ENCODE measurements around the gene RTN4RL1.
A peak's percentile ranks its signal among the peaks of the same experiment; 100 is the strongest.

Gene RTN4RL1

DNA sequence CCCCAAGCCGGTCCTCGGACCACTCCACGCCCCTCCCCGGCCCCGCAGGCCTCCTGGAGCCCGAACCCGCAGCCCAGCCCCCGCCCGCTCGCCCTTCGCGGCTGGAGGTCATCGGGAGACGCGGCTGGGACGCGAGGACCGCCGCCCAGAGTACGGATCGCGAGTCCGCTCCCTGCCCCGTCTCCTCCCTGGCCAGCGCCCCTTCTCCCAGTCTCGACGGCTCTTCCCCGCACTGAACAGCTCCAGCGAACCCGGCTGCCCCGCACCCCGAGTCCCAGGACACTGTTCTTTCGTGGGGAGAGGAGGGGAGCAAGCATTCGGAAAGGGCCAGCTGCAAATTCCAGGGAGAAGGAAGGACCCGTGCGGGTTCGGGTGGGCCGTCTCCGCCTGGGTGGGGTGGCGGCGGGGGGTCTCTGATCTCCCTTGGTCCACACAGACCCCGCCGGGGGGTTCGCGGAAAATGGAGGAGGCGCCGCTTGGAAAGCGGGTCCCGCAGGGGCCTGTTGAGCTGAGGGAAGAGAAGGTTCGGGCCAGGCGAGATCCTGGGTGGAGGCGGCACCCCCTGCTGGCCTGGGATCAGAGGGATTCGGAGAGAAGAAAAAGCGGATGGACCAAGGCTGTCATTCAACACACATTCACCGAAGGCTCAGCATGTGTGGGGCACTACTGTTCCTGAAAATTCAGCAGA, 632 bp upstream of the RTN4RL1 start (continued):
- TF ChIP-seq ZNF785 (tag by site-specific recombination; IDR thresholded peaks at IDR 0.05) (no peak), ZNF561 (tag by site-specific recombination; IDR thresholded peaks at IDR 0.05; ENCODE audit: borderline replicate concordance) (no peak), ZNF37A (tag by site-specific recombination; IDR thresholded peaks at IDR 0.05) (no peak), ZBTB1 (tag by site-specific recombination; IDR thresholded peaks at IDR 0.05) (no peak), ZNF776 (tag by site-specific recombination; IDR thresholded peaks at IDR 0.05; ENCODE audit: borderline replicate concordance) (no peak), ZNF292 (tag by site-specific recombination; IDR thresholded peaks at IDR 0.05; ENCODE audit: borderline replicate concordance, low read depth) (no peak), ZNF114 (tag by site-specific recombination; IDR thresholded peaks at IDR 0.05) (no peak), ZNF155 (tag by site-specific recombination; IDR thresholded peaks at IDR 0.05) (no peak), ZNF24 (tag by site-specific recombination; IDR thresholded peaks at IDR 0.05) (no peak), ZNF335 (tag by site-specific recombination; conservative IDR thresholded peaks at IDR 0.05) (peak; percentile 85), ZNF2 (tag by site-specific recombination; IDR thresholded peaks at IDR 0.05) (no peak), ZNF747 (tag by site-specific recombination; IDR thresholded peaks at IDR 0.05) (no peak)
- TF ChIP-seq, protein P1, sequence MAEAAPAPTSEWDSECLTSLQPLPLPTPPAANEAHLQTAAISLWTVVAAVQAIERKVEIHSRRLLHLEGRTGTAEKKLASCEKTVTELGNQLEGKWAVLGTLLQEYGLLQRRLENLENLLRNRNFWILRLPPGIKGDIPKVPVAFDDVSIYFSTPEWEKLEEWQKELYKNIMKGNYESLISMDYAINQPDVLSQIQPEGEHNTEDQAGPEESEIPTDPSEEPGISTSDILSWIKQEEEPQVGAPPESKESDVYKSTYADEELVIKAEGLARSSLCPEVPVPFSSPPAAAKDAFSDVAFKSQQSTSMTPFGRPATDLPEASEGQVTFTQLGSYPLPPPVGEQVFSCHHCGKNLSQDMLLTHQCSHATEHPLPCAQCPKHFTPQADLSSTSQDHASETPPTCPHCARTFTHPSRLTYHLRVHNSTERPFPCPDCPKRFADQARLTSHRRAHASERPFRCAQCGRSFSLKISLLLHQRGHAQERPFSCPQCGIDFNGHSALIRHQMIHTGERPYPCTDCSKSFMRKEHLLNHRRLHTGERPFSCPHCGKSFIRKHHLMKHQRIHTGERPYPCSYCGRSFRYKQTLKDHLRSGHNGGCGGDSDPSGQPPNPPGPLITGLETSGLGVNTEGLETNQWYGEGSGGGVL (tag by site-specific recombination; IDR thresholded peaks at IDR 0.05): no peak
- TF ChIP-seq, protein P2, sequence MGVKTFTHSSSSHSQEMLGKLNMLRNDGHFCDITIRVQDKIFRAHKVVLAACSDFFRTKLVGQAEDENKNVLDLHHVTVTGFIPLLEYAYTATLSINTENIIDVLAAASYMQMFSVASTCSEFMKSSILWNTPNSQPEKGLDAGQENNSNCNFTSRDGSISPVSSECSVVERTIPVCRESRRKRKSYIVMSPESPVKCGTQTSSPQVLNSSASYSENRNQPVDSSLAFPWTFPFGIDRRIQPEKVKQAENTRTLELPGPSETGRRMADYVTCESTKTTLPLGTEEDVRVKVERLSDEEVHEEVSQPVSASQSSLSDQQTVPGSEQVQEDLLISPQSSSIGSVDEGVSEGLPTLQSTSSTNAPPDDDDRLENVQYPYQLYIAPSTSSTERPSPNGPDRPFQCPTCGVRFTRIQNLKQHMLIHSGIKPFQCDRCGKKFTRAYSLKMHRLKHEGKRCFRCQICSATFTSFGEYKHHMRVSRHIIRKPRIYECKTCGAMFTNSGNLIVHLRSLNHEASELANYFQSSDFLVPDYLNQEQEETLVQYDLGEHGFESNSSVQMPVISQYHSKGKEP (tag by site-specific recombination; IDR thresholded peaks at IDR 0.05): no peak
- TF ChIP-seq, protein P3, sequence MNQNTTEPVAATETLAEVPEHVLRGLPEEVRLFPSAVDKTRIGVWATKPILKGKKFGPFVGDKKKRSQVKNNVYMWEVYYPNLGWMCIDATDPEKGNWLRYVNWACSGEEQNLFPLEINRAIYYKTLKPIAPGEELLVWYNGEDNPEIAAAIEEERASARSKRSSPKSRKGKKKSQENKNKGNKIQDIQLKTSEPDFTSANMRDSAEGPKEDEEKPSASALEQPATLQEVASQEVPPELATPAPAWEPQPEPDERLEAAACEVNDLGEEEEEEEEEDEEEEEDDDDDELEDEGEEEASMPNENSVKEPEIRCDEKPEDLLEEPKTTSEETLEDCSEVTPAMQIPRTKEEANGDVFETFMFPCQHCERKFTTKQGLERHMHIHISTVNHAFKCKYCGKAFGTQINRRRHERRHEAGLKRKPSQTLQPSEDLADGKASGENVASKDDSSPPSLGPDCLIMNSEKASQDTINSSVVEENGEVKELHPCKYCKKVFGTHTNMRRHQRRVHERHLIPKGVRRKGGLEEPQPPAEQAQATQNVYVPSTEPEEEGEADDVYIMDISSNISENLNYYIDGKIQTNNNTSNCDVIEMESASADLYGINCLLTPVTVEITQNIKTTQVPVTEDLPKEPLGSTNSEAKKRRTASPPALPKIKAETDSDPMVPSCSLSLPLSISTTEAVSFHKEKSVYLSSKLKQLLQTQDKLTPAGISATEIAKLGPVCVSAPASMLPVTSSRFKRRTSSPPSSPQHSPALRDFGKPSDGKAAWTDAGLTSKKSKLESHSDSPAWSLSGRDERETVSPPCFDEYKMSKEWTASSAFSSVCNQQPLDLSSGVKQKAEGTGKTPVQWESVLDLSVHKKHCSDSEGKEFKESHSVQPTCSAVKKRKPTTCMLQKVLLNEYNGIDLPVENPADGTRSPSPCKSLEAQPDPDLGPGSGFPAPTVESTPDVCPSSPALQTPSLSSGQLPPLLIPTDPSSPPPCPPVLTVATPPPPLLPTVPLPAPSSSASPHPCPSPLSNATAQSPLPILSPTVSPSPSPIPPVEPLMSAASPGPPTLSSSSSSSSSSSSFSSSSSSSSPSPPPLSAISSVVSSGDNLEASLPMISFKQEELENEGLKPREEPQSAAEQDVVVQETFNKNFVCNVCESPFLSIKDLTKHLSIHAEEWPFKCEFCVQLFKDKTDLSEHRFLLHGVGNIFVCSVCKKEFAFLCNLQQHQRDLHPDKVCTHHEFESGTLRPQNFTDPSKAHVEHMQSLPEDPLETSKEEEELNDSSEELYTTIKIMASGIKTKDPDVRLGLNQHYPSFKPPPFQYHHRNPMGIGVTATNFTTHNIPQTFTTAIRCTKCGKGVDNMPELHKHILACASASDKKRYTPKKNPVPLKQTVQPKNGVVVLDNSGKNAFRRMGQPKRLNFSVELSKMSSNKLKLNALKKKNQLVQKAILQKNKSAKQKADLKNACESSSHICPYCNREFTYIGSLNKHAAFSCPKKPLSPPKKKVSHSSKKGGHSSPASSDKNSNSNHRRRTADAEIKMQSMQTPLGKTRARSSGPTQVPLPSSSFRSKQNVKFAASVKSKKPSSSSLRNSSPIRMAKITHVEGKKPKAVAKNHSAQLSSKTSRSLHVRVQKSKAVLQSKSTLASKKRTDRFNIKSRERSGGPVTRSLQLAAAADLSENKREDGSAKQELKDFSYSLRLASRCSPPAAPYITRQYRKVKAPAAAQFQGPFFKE (tag by site-specific recombination; IDR thresholded peaks at IDR 0.05; ENCODE audit: borderline replicate concordance): no peak
- TF ChIP-seq, protein P4, sequence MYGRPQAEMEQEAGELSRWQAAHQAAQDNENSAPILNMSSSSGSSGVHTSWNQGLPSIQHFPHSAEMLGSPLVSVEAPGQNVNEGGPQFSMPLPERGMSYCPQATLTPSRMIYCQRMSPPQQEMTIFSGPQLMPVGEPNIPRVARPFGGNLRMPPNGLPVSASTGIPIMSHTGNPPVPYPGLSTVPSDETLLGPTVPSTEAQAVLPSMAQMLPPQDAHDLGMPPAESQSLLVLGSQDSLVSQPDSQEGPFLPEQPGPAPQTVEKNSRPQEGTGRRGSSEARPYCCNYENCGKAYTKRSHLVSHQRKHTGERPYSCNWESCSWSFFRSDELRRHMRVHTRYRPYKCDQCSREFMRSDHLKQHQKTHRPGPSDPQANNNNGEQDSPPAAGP (tag by site-specific recombination; IDR thresholded peaks at IDR 0.05): peak; percentile 11; the same call in 1 of the 2 replicates
- TF ChIP-seq, protein P5, sequence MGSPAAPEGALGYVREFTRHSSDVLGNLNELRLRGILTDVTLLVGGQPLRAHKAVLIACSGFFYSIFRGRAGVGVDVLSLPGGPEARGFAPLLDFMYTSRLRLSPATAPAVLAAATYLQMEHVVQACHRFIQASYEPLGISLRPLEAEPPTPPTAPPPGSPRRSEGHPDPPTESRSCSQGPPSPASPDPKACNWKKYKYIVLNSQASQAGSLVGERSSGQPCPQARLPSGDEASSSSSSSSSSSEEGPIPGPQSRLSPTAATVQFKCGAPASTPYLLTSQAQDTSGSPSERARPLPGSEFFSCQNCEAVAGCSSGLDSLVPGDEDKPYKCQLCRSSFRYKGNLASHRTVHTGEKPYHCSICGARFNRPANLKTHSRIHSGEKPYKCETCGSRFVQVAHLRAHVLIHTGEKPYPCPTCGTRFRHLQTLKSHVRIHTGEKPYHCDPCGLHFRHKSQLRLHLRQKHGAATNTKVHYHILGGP (tag by site-specific recombination; IDR thresholded peaks at IDR 0.05): no peak
- TF ChIP-seq, protein P6, sequence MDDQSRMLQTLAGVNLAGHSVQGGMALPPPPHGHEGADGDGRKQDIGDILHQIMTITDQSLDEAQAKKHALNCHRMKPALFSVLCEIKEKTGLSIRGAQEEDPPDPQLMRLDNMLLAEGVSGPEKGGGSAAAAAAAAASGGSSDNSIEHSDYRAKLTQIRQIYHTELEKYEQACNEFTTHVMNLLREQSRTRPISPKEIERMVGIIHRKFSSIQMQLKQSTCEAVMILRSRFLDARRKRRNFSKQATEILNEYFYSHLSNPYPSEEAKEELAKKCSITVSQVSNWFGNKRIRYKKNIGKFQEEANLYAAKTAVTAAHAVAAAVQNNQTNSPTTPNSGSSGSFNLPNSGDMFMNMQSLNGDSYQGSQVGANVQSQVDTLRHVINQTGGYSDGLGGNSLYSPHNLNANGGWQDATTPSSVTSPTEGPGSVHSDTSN (CRISPR knock-in tag; IDR thresholded peaks at IDR 0.05): no peak
- TF ChIP-seq, protein P7, sequence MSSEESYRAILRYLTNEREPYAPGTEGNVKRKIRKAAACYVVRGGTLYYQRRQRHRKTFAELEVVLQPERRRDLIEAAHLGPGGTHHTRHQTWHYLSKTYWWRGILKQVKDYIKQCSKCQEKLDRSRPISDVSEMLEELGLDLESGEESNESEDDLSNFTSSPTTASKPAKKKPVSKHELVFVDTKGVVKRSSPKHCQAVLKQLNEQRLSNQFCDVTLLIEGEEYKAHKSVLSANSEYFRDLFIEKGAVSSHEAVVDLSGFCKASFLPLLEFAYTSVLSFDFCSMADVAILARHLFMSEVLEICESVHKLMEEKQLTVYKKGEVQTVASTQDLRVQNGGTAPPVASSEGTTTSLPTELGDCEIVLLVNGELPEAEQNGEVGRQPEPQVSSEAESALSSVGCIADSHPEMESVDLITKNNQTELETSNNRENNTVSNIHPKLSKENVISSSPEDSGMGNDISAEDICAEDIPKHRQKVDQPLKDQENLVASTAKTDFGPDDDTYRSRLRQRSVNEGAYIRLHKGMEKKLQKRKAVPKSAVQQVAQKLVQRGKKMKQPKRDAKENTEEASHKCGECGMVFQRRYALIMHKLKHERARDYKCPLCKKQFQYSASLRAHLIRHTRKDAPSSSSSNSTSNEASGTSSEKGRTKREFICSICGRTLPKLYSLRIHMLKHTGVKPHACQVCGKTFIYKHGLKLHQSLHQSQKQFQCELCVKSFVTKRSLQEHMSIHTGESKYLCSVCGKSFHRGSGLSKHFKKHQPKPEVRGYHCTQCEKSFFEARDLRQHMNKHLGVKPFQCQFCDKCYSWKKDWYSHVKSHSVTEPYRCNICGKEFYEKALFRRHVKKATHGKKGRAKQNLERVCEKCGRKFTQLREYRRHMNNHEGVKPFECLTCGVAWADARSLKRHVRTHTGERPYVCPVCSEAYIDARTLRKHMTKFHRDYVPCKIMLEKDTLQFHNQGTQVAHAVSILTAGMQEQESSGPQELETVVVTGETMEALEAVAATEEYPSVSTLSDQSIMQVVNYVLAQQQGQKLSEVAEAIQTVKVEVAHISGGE (tag by site-specific recombination; conservative IDR thresholded peaks at IDR 0.05; ENCODE audit: low read depth): 0 out of 2 replicates have a peak, but pooled peaks have one; percentile 24
- TF ChIP-seq, protein P8, sequence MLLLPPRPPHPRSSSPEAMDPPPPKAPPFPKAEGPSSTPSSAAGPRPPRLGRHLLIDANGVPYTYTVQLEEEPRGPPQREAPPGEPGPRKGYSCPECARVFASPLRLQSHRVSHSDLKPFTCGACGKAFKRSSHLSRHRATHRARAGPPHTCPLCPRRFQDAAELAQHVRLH (tag by site-specific recombination; IDR thresholded peaks at IDR 0.05): no peak

All from HEK293 (cell line).